ENCODE results near the gene PLA2G2E.

DNA sequence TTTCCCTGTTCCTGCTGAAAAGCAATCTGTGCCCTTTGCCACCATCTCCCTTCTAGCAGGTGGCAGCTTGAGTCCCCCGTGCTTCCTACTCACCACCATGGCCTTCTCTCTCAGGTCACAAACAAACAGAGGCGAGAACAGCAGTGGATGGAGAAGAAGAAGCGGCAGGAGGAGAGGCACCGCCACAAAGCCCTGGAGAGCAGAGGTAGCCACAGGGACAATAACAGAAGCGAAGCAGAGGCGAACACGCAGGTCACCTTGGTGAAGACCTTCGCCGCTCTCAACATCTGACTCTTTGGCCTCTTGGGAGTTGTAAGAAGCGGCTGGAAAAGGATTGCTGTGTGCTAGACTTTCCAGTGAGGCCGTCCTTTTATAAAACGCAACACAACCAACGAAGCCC, 16.0 kb downstream of the PLA2G2E start:
- TF ChIP-seq, protein P1, sequence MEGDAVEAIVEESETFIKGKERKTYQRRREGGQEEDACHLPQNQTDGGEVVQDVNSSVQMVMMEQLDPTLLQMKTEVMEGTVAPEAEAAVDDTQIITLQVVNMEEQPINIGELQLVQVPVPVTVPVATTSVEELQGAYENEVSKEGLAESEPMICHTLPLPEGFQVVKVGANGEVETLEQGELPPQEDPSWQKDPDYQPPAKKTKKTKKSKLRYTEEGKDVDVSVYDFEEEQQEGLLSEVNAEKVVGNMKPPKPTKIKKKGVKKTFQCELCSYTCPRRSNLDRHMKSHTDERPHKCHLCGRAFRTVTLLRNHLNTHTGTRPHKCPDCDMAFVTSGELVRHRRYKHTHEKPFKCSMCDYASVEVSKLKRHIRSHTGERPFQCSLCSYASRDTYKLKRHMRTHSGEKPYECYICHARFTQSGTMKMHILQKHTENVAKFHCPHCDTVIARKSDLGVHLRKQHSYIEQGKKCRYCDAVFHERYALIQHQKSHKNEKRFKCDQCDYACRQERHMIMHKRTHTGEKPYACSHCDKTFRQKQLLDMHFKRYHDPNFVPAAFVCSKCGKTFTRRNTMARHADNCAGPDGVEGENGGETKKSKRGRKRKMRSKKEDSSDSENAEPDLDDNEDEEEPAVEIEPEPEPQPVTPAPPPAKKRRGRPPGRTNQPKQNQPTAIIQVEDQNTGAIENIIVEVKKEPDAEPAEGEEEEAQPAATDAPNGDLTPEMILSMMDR (IDR thresholded peaks at IDR 0.05) = no peak
- TF ChIP-seq POLR2A (IDR thresholded peaks at IDR 0.05) = no peak

All from lower leg skin (tissue), 3 donors.